ENCODE data around the gene PRKCE. TPM values are rescaled to one million over a fixed set of nuclear protein-coding genes. Genes with fewer than 3 reads are reported as not detected.

Gene PRKCE
- 37.1 and 42.9 TPM in 2 replicates for total RNA-seq

GRCh38 chr2:45651415-45652089, at the start of gene PRKCE:
TSS of gene PRKCE (plus strand) at chr2:45651675.

GRCh38 chr2:45611020-45611859, 40.2 kb upstream of the PRKCE start, which contains the start of gene SRBD1:
TSS of gene SRBD1 (minus strand) at chr2:45611267. CDS start at chr2:45605441, 5,826 bp downstream.

Other genes with a start within 250 kb of the PRKCE start
- 15.0 and 15.6 TPM in 2 replicates for gene SRBD1, start 40.4 kb upstream of the PRKCE start, total RNA-seq